ENCODE data around the gene PFN3.

GRCh38 chr5:177357459-177358351, 42.8 kb downstream of the PFN3 start, which contains the start of gene RGS14:
- no peak for TF ChIP-seq JUNB (IDR thresholded peaks at IDR 0.05; ENCODE audit: unreplicated experiment)
- TF ChIP-seq CTCF (conservative IDR thresholded peaks at IDR 0.05; ENCODE audit: low read depth in 2 of 2), result no peak
- TF ChIP-seq EZH2 (IDR thresholded peaks at IDR 0.05; ENCODE audit: low read depth, unreplicated experiment), result no peak
- no peak for TF ChIP-seq CREB1 (CRISPR knock-in tag; IDR thresholded peaks at IDR 0.05; ENCODE audit: low read depth)
- no peak for TF ChIP-seq ETS1 (IDR thresholded peaks at IDR 0.05)
- TF ChIP-seq POLR2AphosphoS5 (IDR thresholded peaks at IDR 0.05; ENCODE audit: low read depth), result no peak
- TF ChIP-seq REST (IDR thresholded peaks at IDR 0.05; ENCODE audit: unreplicated experiment), result no peak

All from GM23338 (cell line).